GM19193 (cell line): ENCODE data around the gene BCOR.
A peak's percentile ranks its signal among the peaks of the same experiment; 100 is the strongest.

Experiments
- POLR2A ChIP-seq: IDR thresholded peaks from 4 replicates; pipeline ENCODE4 v1.6.1; 2011; ENCODE audit not compliant: insufficient read depth, insufficient read length; ENCODE audit errors: extremely low read depth

The BCOR gene

DNA sequence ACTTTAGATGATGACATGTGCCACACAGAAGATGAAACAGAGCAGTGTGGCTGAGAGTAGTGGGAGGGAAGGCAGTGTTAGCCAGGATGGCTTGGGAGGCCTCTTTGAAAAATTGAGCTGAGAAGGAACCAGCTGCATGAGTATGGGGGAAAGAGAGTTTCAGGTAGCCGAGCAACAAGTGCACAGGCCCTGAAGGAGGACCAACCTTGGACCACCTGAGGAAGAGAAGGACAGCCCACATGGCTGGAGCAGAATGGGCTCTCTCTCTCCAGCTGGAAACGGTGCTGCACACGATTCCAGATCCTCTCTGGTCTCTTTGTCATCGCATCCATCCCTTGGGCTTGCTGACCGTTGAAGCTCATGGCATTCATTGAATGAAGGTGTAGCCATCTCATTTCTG lies 23.9 kb upstream of the BCOR start:
- no peak for TF ChIP-seq POLR2A

DNA sequence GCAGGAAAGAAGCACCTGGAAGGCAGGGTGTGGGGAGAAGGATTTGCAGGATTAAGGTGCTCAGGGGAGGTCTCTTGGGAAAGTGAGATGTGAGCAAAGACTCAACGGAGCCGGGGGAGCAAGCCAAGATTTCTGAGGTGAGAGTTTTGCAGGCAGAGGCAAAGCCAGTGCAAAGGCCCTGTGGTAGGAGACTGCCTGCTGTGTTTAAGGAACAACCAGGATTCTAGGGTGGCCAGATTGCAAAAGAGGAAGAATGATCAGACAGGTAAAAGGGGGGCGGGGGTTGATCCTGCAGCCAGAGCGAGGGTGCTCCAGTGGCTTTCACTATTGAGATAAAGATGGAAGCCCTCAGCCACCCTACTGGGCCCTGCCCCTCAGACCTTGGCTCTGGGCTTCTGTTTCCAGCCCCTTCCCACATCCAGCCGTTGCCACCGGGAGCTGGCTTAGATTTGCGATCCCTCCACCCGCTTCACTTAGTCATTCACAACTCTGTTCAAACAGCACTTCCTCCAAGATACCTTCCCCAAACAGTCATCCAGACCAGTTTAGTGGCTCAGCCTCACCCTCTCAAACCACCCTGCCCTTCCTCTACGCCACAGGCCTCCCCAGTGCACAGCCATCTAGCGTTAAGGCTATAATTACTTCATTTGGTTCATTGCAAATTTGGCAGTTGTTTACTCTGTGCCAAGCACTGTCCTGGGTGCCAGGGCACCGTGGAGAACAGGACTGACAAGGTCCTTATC lies 23.3 kb upstream of the BCOR start:
- no peak for TF ChIP-seq POLR2A

DNA sequence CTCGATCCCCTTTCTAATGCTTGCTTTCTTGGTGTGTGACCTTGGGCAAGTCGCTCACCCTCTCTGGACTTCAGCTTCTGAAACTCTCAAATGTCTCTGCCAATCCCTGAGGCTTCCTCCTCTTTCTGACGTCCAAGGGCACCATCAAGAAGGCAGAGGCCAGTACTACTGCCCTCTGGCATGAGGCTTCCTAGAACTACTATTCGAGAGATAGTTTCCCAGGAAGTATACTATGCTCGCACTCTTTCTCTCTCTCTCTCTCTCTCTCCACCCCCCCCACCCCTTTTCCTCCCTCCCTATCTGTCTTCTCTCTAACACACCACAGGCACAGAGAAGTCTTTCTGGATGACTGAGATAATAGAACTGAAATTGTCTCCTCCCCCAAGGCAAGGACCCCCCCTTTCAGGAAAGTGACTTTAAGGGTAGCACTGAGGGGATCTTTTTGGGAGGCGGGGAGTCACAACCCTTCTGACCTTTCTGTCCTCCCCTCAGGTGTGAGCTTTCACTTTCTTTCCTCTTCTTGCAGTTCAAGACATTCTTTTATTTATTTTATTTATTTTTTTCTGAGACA lies 20.0 kb upstream of the BCOR start:
- no peak for TF ChIP-seq POLR2A

DNA sequence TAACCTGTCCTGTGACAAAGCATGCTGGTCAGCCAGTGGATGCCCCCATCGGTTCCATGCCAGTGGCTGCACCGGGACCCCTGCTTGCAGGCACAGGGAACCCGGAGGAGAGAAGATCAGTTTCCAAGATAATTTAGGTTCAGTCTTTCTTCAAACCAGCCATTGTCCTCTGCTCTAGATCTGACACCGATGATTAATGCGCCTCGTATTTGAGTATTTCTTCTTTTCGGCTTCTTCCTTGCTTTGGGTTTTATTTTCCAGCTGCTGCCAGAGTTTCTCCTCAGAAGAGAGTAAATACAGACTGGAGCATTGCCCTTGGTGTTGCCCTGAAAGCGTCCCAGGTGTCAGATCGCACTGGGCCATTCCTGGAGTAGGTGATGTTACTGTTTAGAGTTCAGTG lies 19.2 kb upstream of the BCOR start:
- TF ChIP-seq POLR2A: no peak

DNA sequence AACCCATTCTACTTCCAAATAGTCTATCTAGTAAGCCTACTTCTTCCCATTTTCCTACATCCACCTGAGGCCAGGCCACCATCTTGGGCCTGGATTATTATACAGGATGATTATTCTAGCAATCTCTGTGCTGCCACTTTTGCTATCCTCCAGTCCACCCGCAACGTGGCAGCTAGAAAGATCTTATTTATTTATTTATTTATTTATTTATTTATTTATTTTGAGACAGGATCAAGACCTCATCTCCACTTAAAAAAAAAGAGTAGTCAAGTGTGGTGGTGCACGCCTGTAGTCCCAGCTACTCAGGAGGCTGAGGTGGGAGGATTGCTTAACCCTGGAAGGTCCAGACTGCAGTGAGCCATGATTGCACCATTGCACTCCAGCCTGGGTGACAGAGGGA lies 15.2 kb upstream of the BCOR start:
- no peak for TF ChIP-seq POLR2A

DNA sequence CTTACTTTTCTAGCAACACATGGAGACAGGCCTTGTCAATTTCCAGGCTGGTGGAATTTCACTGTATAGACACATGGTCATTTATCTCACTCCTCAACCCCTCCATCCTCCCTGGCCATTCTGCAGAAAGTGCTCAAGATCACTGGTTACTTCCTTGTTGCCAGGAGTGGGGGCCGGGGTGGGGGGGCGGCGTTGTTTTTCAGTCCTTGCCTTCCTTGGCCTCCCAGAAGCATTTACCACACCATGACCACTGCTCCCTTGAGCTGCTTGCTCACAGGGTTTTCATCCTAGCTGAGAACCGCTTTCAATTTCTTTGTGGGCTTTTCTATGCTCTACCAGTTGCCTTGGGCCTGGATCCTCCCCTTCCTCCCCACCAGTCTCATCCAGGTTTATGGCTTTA lies 14.1 kb upstream of the BCOR start:
- TF ChIP-seq POLR2A: no peak

DNA sequence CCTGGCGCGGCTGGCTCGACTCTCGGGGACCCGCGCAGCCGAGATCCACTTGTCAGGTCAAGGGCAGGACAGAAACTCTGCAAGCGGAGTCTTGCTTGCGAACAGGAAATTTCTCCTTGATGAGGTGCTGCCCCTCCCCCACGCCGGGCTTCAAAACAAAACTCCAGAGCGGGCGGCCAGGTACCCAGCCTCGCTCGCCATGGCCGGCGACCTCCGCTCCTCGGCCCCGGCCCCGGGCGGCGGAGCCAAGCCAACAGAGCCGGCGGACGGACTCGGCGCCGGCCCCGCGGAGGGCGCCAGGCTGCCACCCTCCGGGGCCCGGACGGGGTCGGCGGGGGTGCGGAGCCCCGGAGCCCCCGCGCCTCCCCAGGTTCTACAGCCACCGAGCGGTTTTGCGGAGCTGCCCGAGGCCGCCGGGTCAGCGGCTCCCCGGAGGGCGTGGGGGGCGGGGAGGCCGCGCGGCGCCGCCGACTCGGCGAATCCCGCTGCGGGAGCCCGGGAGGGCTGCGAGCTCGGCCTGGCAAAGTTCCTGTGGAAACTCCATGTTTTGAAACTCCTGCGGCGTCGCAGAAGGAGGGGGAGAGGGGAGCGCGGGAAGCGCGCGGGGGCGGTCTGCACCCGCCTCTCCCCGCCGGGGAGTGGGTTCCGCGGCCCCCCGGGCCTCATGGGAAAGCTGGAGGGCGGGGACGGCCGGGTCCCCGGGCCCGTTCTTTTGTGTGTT lies 11.7 kb upstream of the BCOR start:
- TF ChIP-seq POLR2A: no peak

DNA sequence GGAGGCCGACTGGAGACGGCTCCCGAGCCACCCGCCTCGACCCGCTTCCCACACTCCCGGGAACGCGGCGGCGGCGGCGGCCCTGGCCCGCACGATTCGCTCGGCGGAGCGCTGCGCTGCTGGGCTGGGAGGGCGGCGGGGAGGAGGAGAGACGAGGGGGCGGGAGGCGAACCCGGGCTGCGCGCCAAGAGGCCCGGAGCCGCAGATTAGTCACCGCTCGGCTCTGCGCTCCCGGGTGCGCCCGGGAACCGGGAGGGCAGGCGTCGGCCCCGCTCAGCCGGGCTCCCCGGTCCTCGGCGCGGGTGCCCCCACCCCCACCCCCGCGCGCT lies 11.2 kb upstream of the BCOR start:
- TF ChIP-seq POLR2A: no peak

DNA sequence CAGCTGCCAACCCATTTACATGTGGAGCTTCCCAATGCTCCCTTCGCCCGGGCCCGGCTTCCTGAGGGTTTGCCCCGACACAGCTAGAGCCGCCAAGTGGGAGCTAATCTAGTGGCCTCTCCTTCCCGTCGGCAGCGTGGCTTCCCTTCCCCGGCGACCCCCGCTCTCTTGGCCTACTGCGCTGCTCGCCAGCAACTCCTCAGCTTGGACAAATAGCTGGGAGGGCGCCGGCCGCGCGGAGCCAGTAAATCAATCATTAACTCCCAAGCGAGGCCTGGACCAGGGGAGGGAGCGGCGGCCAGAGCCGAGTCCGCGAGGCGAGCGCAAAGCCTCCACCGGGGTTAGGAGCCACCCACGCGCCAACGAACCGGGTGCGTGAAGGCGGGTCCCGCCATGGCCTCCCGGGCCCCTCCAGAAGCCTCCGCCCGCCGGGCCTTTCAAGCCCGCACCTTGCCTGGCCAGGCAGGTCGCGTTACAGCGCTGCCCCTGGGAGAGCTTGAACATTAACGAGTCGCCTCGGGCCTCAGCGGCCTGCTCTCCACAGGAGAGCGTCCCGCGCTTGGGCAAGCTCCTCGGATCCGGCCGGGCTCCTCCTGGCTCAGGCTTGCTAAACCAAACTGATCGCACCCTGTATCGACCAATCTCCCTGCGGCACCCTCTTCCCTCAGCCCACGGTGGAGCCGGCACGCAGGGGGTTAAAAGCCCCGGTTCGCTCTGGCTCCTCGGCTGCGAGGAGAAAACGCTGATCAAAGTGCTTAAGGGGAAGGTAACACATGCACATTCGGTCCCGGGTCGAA lies 10.6 kb upstream of the BCOR start:
- no peak for TF ChIP-seq POLR2A

DNA sequence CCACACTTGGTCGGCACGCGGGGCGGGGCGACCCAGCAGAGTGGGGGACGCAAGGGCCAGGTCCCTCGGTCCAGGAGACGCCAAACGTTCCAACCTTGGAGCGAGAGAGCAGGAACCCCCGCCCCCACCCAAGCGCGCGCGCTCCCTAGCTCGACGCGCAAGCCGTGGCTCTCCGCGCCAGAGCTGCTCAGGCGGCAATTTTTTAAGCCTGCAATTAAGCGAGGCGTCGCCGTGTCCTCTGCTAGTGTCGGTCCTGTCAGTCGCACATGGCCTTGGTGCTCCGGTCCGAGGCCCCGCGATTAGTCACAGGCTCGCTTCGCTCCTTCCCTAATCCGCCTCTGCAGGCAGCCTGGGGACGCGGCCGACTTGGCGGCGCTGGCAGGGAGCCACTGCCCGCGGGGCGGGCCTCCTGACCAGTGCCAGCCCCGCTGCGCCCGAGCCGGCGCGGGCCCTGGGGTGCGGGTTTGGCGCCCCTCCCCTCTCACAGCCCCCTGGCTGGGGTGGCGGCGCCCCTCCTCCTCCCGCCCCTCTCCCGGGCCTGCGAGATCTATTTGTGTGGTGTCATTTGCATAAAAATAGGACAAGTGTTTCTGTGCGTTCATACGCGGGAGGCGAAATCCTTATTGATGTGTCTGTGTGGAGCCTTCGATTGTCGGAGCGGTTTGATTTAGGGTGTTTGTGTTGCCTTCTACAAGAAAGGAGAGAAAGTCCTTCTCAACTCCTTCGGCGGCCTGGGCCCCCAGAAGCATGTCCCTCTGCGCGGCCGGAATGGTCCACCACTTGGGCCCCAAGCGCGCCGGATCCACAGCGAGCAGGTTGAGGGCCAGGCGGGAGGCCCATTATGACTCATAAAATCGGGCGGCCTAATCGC lies 9.8 kb upstream of the BCOR start:
- no peak for TF ChIP-seq POLR2A

DNA sequence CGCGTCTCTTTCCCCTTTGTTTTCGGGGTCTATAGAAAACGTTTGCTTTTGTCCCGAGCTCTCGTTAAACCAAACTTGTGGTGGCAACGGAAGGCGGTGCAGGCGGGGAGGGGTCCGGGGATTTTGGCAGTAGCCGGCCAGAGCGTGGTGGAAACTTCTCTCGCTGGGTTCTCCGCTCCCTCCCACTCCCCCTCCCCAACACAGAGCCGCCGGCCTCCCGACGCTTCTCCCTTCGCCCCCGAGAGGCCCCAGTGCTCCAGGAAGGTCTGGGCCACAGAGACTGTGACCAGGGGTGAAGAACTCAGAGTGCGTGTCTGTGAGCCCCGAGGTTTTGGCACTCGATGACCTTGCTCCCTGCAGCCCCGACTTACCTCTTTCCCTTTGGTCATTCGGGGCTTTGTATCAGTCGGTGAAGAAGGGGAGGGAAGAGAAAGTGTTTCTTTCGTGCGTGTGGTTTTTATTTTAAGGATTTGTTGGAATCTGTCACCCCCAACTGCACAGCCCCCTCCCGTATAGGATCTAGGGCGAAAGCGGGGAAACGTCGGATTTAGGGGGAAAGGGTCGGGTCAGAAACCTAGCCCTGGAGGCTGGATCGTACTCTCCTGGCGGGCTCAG lies 9.0 kb upstream of the BCOR start:
- TF ChIP-seq POLR2A: peak; percentile 30

DNA sequence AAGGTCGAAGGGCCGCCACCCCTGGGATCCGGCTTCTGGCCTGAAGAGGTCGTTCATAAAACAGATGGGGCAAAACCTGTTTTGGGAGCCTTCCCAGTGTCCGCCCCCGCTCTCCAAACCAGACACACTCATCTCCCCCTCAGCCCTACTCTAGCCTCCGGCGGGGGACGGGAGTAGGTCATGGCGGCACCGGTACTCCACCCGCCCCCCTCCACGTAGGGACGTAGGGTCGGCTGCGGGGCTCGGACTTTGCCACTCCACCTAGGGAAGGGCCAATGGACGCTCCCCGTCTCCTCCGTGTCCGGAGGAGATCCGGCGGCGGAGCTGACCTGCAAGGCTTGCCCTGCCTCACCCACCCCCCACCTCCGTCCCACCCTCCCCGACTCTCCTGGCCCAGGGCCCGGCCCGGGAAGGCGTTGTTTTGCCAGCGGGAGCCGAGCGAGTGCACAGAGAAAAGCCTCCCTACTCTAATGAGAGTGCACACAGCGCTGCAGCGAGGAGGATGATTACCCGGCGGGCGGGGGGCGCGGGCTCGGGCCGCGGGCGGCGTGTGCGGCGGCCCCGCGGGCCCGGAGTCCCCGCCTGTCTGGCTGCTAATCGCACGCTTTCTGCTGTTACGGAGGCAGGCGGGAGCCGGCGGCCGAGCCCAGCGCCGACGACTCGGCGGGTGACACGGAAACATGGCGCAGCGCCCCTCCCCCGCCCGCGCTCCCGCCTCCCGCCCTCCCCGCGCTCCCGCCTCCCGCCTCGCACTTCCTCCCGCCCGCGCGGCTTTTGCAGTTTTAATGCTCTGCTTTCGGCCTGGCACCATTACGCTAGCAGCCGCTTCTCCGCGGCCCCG lies 8.3 kb upstream of the BCOR start:
- peak; percentile 32 for TF ChIP-seq POLR2A
